Urothelium cell line (cell line): ENCODE results near the gene TXNL4A.
"Not testable (repeated sequence)": the region's sequence is repeated elsewhere in the genome, so short reads cannot be mapped to it uniquely, and the experiment has no call there.

Experiments
- DNase-seq: peaks from one replicate; pipeline ENCODE4 v3.0.0; 2011; ENCODE audit warnings: low spot score, mixed read lengths
- FAIRE-seq: peaks from 2 replicates; lab custom pipeline; 2011; peaks lifted over from hg19 to GRCh38; lab: Jason Lieb, UNC

Gene TXNL4A

GRCh38 chr18:80000877-80001276 is 12.5 kb upstream of the TXNL4A start:
- FAIRE-seq, result no peak
- DNase-seq, result no peak

- FAIRE-seq, result not testable (repeated sequence)
These were observed 11.3 kb upstream of the TXNL4A start for GRCh38 chr18:79999701-80000100.

GRCh38 chr18:79991494-79991893 is 3.1 kb upstream of the TXNL4A start:
- FAIRE-seq, result no peak
- no peak for DNase-seq

More at GRCh38 chr18:79999701-80000100, 11.3 kb upstream of the TXNL4A start:
- not testable (repeated sequence) for DNase-seq

GRCh38 chr18:79989195-79989497 is 783 bp upstream of the TXNL4A start:
- no peak for DNase-seq
- FAIRE-seq, result no peak

- peak; percentile 76 for DNase-seq
- FAIRE-seq, result no peak
These were observed 302 bp downstream of the TXNL4A start for GRCh38 chr18:79988071-79988450.

GRCh38 chr18:79987566-79987965 is 797 bp downstream of the TXNL4A start:
- no peak for FAIRE-seq
- no peak for DNase-seq

GRCh38 chr18:79986726-79987125 is 1.6 kb downstream of the TXNL4A start:
- DNase-seq (no peak), FAIRE-seq (no peak)

- DNase-seq (no peak), FAIRE-seq (no peak)
These were observed 3.2 kb downstream of the TXNL4A start for GRCh38 chr18:79985172-79985571.

GRCh38 chr18:79983793-79984192 is 4.6 kb downstream of the TXNL4A start:
- DNase-seq (no peak), FAIRE-seq (no peak)

GRCh38 chr18:79983253-79983652 is 5.1 kb downstream of the TXNL4A start:
- FAIRE-seq, result no peak
- DNase-seq, result no peak

- FAIRE-seq (no peak), DNase-seq (no peak)
These were observed 5.6 kb downstream of the TXNL4A start for GRCh38 chr18:79982736-79983135.

- FAIRE-seq, result no peak
- DNase-seq, result no peak
These were observed 7.8 kb downstream of the TXNL4A start for GRCh38 chr18:79980585-79980984.

GRCh38 chr18:79979843-79980242 is 8.5 kb downstream of the TXNL4A start:
- DNase-seq (no peak), FAIRE-seq (no peak)

GRCh38 chr18:79975985-79976680 is 12.2 kb downstream of the TXNL4A start:
- FAIRE-seq, result no peak
- no peak for DNase-seq

GRCh38 chr18:79975043-79975442 is 13.3 kb downstream of the TXNL4A start:
- no peak for FAIRE-seq

GRCh38 chr18:79974025-79974654 is 14.2 kb downstream of the TXNL4A start:
- DNase-seq, result no peak
- no peak for FAIRE-seq

More at GRCh38 chr18:79975043-79975442, 13.3 kb downstream of the TXNL4A start:
- no peak for DNase-seq

- FAIRE-seq (no peak), DNase-seq (no peak)
These were observed 14.8 kb downstream of the TXNL4A start for GRCh38 chr18:79973517-79973916.

GRCh38 chr18:79972720-79973119 is 15.6 kb downstream of the TXNL4A start:
- DNase-seq (no peak), FAIRE-seq (no peak)

GRCh38 chr18:79971986-79972385 is 16.4 kb downstream of the TXNL4A start:
- DNase-seq (no peak), FAIRE-seq (no peak)

- no peak for FAIRE-seq
- DNase-seq, result no peak
These were observed 17.0 kb downstream of the TXNL4A start for GRCh38 chr18:79971211-79971952.

- no peak for FAIRE-seq
These were observed 17.8 kb downstream of the TXNL4A start for GRCh38 chr18:79970419-79971133.

More at GRCh38 chr18:79970419-79971133, 17.8 kb downstream of the TXNL4A start:
- DNase-seq, result no peak
